ENCODE data around the gene RBBP5. TPM values are rescaled to one million over a fixed set of nuclear protein-coding genes. Genes with fewer than 3 reads are reported as not detected.

RBBP5 gene
- total and polyA plus RNA-seq, 2 experiments from 2014 or later = 14.1 to 26.5 TPM

DNA sequence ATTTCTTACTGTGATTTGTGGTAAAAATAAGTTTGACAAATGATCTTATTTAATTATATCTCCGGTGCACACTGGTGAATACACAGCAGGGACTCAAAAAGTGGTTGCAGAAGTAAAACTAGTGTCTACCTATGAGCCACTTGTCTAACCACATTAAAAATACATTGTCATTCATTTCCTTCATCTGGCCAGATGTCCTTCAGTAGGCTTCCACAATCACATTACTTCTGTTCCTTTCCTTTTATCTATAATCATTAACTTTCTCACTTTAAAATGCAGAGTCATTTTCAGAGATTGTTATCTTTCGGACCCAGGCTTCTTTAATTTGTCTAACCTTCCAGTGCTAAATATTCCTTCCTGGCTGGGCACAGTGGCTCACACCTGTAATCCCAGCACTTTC lies 3.0 kb downstream of the RBBP5 start:
- H3K36me3 Mint-ChIP-seq (ENCODE audit: low read depth) = peaks cover 17% of the 10 kb centered on the region
- H3K36me3 ChIP-seq (ENCODE audit: insufficient read depth) = peaks cover 13% of the 10 kb centered on the region
- no peak for DNase-seq (ENCODE audit: low spot score)
- no peak overlapping the region for H3K4me3 Mint-ChIP-seq
- H3K4me1 Mint-ChIP-seq = peaks cover 12% of the 10 kb centered on the region
- H3K9me2 ChIP-seq (ENCODE audit: insufficient read depth) = no peaks in the 10 kb centered on the region
- H3K4me2 ChIP-seq = no peak overlapping the region
- H3K27me3 Mint-ChIP-seq (ENCODE audit: insufficient read depth, low read depth, poor library complexity) = peaks cover 4% of the 10 kb centered on the region
- no peak overlapping the region for H3K4me3 ChIP-seq
- TF ChIP-seq, protein P1, sequence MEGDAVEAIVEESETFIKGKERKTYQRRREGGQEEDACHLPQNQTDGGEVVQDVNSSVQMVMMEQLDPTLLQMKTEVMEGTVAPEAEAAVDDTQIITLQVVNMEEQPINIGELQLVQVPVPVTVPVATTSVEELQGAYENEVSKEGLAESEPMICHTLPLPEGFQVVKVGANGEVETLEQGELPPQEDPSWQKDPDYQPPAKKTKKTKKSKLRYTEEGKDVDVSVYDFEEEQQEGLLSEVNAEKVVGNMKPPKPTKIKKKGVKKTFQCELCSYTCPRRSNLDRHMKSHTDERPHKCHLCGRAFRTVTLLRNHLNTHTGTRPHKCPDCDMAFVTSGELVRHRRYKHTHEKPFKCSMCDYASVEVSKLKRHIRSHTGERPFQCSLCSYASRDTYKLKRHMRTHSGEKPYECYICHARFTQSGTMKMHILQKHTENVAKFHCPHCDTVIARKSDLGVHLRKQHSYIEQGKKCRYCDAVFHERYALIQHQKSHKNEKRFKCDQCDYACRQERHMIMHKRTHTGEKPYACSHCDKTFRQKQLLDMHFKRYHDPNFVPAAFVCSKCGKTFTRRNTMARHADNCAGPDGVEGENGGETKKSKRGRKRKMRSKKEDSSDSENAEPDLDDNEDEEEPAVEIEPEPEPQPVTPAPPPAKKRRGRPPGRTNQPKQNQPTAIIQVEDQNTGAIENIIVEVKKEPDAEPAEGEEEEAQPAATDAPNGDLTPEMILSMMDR (conservative IDR thresholded peaks at IDR 0.05; ENCODE audit: low read depth in 2 of 2) = no peak
- TF ChIP-seq NANOG (IDR thresholded peaks at IDR 0.05; ENCODE audit: borderline replicate concordance) = no peak
- no peak for TF ChIP-seq ZNF114 (CRISPR knock-in tag; IDR thresholded peaks at IDR 0.05)
- TF ChIP-seq POLR2AphosphoS5 (IDR thresholded peaks at IDR 0.05; ENCODE audit: low read depth) = no peak
- TF ChIP-seq JUNB (IDR thresholded peaks at IDR 0.05; ENCODE audit: unreplicated experiment) = no peak
- H3K27ac ChIP-seq (ENCODE audit: low read depth) = no peak overlapping the region
- H2AFZ ChIP-seq = no peak overlapping the region
- H3K27ac Mint-ChIP-seq = no peak overlapping the region
- no peaks in the 10 kb centered on the region for H3K9me3 Mint-ChIP-seq
- peaks cover 64% of the 10 kb centered on the region for H3K79me2 ChIP-seq (replicated peaks; ENCODE audit: insufficient read depth)
- no peaks in the 10 kb centered on the region; the same call in 1 of the 2 replicates for H3F3A ChIP-seq (replicated peaks; ENCODE audit: low read depth)
- no peak for ATAC-seq
- peaks cover 42% of the 10 kb centered on the region for H4K20me1 ChIP-seq (replicated peaks; ENCODE audit: insufficient read depth)
- H3K27me3 ChIP-seq (ENCODE audit: insufficient read depth) = no peaks in the 10 kb centered on the region
- H3K4me1 ChIP-seq (ENCODE audit: insufficient read depth) = peaks cover 9% of the 10 kb centered on the region; the same call in 1 of the 2 replicates

GRCh38 chr1:205111354-205111753 lies 10.4 kb downstream of the RBBP5 start:
- no peak for DNase-seq (ENCODE audit: low spot score)
- no peak overlapping the region for H3K27ac Mint-ChIP-seq
- Histone ChIP-seq H3K27me3 (ENCODE audit: insufficient read depth) (no peaks in the 10 kb centered on the region), H3K79me2 (replicated peaks; ENCODE audit: insufficient read depth) (peaks cover 25% of the 10 kb centered on the region), H3F3A (replicated peaks; ENCODE audit: low read depth) (0 out of 2 replicates have a peak, but pooled peaks cover 6% of the 10 kb centered on the region), H2AFZ (no peak overlapping the region), H3K4me1 (ENCODE audit: insufficient read depth) (no peaks in the 10 kb centered on the region), H4K20me1 (replicated peaks; ENCODE audit: insufficient read depth) (peaks cover 24% of the 10 kb centered on the region), H3K9me2 (ENCODE audit: insufficient read depth) (no peaks in the 10 kb centered on the region), H3K27ac (ENCODE audit: low read depth) (no peak overlapping the region), H3K4me3 (no peak overlapping the region), H3K4me2 (no peak overlapping the region), H3K36me3 (ENCODE audit: insufficient read depth) (peaks cover 31% of the 10 kb centered on the region)
- no peaks in the 10 kb centered on the region for H3K4me1 Mint-ChIP-seq
- ATAC-seq = no peak
- H3K4me3 Mint-ChIP-seq = no peak overlapping the region
- no peaks in the 10 kb centered on the region for H3K27me3 Mint-ChIP-seq (ENCODE audit: insufficient read depth, low read depth, poor library complexity)
- no peak for TF ChIP-seq REST (IDR thresholded peaks at IDR 0.05; ENCODE audit: unreplicated experiment)
- TF ChIP-seq, protein P1 (conservative IDR thresholded peaks at IDR 0.05; ENCODE audit: low read depth in 2 of 2) = no peak
- no peak for TF ChIP-seq JUNB (IDR thresholded peaks at IDR 0.05; ENCODE audit: unreplicated experiment)
- no peak for TF ChIP-seq ZNF331 (CRISPR knock-in tag; IDR thresholded peaks at IDR 0.05; ENCODE audit: low read depth)
- TF ChIP-seq NANOG (IDR thresholded peaks at IDR 0.05; ENCODE audit: borderline replicate concordance) = no peak
- no peak for TF ChIP-seq POLR2AphosphoS5 (IDR thresholded peaks at IDR 0.05; ENCODE audit: low read depth)
- TF ChIP-seq CREB1 (CRISPR knock-in tag; IDR thresholded peaks at IDR 0.05; ENCODE audit: low read depth) = no peak
- no peak for TF ChIP-seq ZNF114 (CRISPR knock-in tag; IDR thresholded peaks at IDR 0.05)
- peaks cover 24% of the 10 kb centered on the region for H3K36me3 Mint-ChIP-seq (ENCODE audit: low read depth)
- H3K9me3 Mint-ChIP-seq = no peaks in the 10 kb centered on the region
